GM19193 (cell line): Measurements from ENCODE around the gene NPAS2.

Experiments
- POLR2A ChIP-seq: IDR thresholded peaks from 4 replicates; pipeline ENCODE4 v1.6.1; 2011; ENCODE audit not compliant: insufficient read depth, insufficient read length; ENCODE audit errors: extremely low read depth

NPAS2 gene, protein sequence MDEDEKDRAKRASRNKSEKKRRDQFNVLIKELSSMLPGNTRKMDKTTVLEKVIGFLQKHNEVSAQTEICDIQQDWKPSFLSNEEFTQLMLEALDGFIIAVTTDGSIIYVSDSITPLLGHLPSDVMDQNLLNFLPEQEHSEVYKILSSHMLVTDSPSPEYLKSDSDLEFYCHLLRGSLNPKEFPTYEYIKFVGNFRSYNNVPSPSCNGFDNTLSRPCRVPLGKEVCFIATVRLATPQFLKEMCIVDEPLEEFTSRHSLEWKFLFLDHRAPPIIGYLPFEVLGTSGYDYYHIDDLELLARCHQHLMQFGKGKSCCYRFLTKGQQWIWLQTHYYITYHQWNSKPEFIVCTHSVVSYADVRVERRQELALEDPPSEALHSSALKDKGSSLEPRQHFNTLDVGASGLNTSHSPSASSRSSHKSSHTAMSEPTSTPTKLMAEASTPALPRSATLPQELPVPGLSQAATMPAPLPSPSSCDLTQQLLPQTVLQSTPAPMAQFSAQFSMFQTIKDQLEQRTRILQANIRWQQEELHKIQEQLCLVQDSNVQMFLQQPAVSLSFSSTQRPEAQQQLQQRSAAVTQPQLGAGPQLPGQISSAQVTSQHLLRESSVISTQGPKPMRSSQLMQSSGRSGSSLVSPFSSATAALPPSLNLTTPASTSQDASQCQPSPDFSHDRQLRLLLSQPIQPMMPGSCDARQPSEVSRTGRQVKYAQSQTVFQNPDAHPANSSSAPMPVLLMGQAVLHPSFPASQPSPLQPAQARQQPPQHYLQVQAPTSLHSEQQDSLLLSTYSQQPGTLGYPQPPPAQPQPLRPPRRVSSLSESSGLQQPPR

DNA sequence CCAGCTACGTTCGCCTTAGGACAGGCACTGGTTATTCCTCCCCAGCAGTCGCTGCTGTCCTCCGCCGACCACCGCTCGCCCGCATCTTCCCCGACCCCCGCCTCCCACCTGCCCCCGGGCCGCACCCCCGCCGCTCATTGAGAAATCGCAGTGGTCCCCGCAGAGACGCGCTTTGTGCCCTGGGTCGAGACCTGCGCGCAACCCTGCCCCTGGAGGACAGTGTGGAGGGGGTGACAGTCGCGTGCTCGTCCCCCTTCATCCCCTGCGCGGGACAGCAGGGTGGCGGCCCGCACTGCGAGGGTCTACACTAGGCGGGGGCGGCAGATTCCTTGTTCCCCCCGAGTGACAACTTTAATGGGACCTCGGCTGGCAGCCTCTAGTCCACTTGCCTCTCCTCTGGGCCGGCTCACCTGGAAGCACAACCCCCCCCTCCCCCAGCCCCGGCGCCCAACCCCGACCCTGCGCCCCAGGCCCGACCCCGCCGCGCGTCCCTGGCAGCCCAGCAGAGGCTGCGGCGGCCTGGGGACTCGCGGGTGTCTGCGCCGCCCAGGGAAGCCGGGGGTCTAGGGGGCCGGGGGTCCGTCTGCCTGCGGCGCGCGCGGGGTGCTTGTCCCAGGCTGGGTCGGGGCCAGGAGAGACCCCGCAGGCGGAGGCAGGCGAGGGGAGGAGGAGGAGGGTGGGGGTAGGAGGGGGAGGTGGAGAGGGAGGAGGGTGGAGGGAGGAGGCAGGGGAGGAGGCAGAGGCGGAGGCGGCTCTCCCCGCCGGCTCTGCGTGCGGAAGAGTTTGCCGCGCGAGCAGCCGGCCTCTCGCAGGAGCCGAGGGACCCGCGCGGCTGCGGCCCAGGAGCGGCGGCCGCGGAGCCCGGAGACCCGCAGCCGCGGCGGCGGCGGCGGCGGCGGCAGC lies at the start of gene NPAS2:
Gene NPAS2 (plus strand): TSS at position 770 of the 903 bp plus-strand sequence. CDS start 84,616 bp downstream, outside the sequence.
- TF ChIP-seq POLR2A: no peak

DNA sequence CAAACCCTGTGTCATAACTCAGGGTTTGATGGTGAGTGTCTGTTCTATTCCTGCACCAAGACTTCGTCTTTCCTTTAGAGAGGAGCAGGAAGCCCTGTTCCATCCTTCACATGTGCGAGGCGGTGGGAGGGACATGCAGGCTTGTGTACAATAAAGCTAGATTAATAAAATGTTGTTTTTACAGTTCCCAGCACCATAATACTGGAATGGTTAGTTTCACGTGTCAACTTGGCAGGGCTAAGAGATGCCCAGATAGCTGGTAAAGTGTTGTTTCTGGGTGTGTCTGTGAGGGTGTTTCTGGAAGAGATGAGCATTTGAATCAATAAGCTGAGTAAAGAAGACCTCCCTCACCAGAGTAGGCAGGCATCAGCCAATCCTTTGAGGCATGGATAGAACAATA lies 48.8 kb upstream of the NPAS2 start:
- TF ChIP-seq POLR2A: no peak

DNA sequence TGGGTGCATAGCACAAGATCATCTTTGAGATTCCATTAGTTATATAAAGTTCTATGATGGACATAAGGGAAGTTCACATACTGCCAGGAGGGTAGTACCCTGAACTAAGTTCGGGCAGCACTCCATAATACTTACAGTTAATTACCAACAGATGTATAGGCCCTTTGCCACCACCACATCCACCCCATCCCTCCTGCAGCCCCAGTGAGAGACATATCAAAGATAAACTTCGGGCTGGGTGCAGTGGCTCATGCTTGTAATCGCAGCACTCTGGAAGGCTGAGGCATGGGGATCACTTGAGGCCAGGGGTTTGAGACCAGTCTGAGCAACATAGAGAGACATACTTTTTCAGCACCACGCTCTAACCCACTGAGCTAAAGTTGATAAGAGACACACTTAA lies 46.4 kb upstream of the NPAS2 start:
- no peak for TF ChIP-seq POLR2A

DNA sequence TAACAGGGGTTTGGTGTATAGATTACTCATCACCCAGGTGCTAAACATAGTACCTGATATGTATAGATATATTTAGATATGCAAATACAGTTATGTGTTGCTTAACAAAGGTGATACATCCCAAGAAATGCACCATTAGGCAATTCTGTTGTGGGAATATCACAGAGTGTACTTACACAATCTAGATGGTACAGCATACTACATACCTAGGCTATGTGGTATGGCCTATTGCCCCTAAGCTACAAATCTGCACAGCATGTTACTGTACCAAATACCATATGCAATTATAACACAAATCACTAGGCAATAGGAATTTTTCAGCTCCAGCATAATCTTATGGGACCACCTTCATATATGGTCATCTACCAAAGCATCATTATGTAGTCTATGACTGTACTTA lies 43.5 kb upstream of the NPAS2 start:
- TF ChIP-seq POLR2A: no peak

DNA sequence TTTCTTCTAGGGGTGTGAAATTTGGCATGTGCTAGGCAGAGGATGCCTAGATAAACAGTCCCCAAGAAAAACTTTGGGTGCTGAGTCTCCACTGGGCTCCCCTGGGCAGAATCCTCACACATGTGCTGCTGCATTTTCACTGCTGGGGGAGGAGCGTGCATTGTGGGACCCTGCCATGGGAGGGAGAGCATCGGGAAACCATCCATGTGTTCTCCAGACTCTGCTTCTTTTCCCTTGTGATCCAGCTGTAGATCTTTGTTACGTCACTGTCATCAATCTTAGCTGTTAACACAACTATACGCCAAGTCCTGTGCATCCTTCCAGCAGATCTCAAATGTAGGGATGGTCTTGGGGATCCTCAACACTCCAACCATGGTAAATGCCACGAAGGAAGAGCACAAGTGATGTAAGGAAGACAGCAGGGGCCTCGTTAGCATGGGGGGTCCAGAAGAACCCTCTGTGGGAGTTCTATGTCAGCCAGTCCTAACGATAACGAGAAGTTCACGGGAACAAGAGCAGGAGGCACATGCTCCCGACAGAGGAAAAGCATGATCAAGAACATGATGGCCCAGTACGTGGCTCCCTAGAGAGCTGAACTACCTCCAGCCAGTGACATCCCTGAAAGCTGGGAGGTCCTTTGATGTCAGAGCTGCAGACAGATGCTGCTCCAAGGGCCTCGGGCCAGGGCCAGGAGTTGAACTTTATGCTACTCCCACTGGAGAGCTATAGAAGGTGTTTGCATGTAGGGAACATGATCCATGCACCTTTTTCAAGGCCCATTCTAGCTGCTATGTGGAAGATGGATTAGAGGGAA lies 41.1 kb upstream of the NPAS2 start:
- TF ChIP-seq POLR2A: no peak

DNA sequence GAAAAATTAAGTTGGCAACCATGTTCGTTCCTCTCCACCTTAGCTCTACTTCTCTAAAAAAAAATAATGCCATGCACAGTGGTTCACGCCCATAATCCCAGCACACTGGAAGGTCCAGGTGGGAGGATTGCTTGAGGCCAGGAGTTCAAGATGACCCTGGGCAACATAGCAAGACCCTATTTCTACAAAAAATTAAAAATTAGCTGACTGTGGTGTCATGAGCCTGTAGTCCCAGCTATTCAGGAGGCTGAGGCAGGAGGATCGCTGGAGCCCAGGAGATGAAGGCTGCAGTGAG lies 40.1 kb upstream of the NPAS2 start:
- no peak for TF ChIP-seq POLR2A

DNA sequence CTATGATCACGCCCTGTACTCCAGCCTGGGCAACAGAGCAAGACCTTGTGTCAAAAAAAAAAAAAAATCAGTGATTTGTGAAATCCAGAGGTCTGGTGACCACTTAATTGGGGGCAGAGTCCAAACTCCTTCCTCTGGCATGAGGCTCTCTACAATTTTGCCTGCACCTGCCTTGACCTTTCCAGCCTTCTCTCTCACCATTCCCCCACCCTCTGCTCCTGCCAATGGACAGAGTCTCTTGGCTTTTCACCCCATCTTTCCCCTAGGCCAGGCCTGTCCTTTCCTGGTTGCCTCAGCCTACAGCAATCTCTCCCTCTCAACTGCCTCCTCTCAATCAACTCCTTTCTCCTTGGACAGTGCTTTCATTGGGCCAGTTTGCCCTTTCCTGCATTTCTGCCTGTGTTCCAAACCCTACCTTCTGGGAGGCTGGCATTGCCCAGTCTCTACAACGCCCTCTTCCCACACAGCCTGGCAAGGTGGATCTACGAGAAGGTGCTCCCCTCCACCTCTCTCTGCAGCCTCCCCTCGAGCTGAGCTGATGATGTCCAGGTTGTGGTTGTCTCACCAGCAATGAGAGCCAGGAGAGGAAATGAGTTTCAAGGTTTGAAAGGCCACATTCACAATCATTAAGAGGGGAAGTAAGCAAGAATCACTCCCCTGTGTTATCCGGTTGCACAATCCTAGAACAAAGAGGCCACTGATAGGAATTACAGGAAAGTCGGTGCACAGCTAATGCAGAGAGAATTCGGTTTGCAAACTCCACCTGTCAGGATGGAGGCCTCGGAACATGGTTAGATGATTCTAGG lies 39.5 kb upstream of the NPAS2 start:
- TF ChIP-seq POLR2A: no peak

DNA sequence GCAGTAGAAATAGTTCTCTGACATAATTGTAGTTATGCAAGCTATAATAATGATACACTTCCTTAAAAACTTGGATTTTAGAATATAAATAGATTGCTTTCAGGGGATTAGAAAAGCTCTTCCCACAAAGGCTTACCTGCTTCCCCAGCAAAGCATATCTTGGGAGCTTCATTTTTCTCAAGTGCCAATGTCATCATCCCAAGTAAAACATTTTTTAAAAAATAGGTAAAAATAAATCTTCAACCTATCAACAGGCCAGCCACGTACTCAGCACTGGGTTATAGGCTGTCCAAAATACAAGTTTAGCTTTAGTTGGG lies 39.0 kb upstream of the NPAS2 start:
- TF ChIP-seq POLR2A: no peak

DNA sequence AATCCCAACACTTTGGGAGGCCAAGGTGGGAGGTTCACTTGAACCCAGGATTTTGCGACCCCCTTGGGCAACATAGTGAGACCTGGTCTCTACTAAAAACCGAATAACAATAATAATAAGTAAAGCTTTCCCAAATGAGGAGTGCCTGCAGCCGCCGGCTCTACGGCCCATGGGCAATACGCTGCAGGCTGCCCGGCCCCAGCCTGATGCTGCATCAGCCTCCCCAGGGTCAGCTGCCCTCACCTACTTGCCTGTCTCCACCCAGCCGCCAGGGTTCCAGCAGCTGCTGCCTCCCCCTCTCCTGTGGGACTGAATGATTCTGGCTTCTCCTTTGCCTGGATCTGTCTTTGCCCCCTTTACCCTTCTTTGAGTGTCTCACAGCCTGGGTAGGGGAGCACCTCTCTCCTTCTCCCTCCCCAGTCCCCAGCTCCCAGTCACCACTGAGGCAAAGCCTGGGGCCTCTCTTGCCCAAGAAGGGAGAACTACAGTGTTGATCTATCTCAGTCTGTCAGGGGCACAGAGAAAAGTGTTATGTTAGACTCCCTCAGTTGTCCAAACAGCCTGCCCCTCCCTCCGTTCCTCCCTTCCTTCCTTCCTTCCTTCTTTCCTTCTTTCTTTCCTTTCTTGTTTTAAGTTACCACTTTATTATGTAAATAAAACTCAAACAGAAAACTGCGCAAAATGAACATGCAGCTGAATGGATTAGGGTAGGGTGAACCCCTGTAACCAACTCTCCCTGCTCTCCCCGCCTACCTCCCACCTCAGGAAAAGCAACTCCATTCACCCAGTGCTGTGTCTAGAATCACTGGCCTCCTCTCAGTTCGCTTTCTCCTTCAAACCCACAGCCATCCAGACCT lies 38.2 kb upstream of the NPAS2 start:
- no peak for TF ChIP-seq POLR2A

DNA sequence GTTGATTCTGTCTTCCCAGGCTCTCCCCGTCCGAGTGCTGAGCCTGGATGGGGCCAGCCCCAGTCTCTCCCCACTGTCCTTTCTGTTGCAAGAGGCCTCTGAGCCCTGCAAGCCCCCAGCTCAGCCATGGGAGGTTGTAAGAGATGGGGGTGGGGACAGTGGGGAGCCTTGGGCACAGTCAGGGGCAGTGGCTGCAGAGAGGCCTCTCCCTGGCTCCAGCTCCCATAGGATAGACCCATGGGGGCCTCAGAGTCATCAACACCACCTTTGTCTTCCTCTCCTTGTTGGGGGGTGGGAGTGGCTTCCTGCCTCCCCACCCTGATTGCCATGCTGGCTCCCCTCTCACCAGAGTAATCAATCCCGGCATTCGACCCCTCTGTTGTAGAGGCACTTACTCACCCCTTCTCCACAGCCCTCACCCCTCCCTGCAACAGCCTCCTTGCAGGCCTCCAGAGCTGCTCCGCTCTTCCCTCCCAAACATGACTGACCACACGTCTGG lies 37.5 kb upstream of the NPAS2 start:
- TF ChIP-seq POLR2A: no peak

DNA sequence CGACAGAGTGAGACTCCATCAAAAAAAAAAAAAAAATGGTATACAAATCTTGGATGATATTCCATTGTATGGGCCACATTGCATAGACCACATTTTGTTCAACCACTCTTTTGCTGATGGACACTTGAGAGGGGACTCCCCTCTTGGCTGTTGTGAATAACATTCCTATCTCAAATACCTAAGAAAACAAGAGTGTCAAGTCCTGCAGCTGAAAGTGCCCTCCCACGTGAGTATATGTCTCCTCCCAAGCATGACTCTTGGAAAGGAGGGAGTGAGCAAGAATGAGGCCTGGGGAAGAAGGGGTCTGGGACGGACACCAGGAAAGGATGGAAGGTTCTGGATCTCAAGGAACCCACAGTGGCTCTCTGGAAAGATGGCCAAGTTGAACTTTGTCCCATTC lies 36.0 kb upstream of the NPAS2 start:
- no peak for TF ChIP-seq POLR2A

DNA sequence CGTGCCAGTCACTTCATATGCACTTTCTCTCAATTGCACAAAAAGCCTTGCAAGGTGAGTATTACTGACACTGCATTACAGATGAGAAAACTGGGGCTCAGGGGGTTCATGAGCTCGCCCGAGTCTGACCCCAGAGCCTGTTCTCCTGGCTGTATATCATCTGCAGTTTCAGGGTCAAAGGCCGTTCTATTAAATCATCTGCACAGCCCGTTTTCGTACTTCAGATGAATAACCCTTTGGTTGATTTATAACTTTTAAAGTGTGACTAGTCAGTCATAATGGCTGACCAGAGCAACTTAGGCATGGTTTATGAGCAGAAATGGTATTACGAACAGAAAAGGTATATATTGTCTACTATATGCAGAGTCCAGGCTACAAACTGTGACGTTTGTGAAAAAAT lies 35.3 kb upstream of the NPAS2 start:
- no peak for TF ChIP-seq POLR2A
